Measurements from ENCODE around the gene TM4SF4. TPM values are rescaled to one million over a fixed set of nuclear protein-coding genes. Genes with fewer than 3 reads are reported as not detected.

Gene TM4SF4
- total RNA-seq, 1 experiment from 2014 or later = 2.7 TPM

- CTCF ChIA-PET = no interaction called here
- H3K4me1 Mint-ChIP-seq (ENCODE audit: low read depth, unreplicated experiment) = peaks cover 49% of the 10 kb centered on the region
- H3K27ac Mint-ChIP-seq (ENCODE audit: unreplicated experiment) = peak overlapping the region; percentile 98
- peak overlapping the region; percentile 76 for H3K4me3 Mint-ChIP-seq (ENCODE audit: unreplicated experiment)
- Histone ChIP-seq H3K4me1 (peaks cover 57% of the 10 kb centered on the region), H3K36me3 (ENCODE audit: control insufficient read depth, insufficient read depth, low read length) (no peaks in the 10 kb centered on the region), H3K4me3 (ENCODE audit: low read depth, low read length) (no peak overlapping the region), H3K9me3 (no peaks in the 10 kb centered on the region), H3K27me3 (replicated peaks; ENCODE audit: control insufficient read depth, insufficient read depth, low read length) (no peaks in the 10 kb centered on the region)
- BruUV-seq (replicated peaks) = no TSS peak
- H3K9me3 Mint-ChIP-seq (ENCODE audit: unreplicated experiment) = no peaks in the 10 kb centered on the region
- H3K27me3 Mint-ChIP-seq (ENCODE audit: insufficient read depth, unreplicated experiment) = no peaks in the 10 kb centered on the region
- intact Hi-C loops (cut with micrococcal nuclease; ENCODE audit: unreplicated experiment) = loop anchor here (5.0 kb wide), 1 partner anchor 66 kb away; no protein-coding TSS in a partner anchor
- peaks cover 16% of the 10 kb centered on the region for H3K36me3 Mint-ChIP-seq (ENCODE audit: insufficient read depth, unreplicated experiment)
- POLR2A ChIA-PET = no interaction called here
- no peak for TF ChIP-seq CTCF (IDR thresholded peaks at IDR 0.05; ENCODE audit: insufficient read depth in 1 of 2, low read depth in 1 of 2, low read length in 1 of 2, severe bottlenecking in 1 of 2, unreplicated experiment in 1 of 2)
- no peak for DNase-seq
Measured at GRCh38 chr3:149541091-149541491, 66.6 kb downstream of the TM4SF4 start.

- POLR2A ChIA-PET = no interaction called here
- Histone ChIP-seq H3K27me3 (replicated peaks; ENCODE audit: control insufficient read depth, insufficient read depth, low read length) (no peaks in the 10 kb centered on the region), H3K9me3 (no peaks in the 10 kb centered on the region), H3K36me3 (ENCODE audit: control insufficient read depth, insufficient read depth, low read length) (no peaks in the 10 kb centered on the region), H3K4me3 (ENCODE audit: low read depth, low read length) (no peak overlapping the region), H3K4me1 (peaks cover 49% of the 10 kb centered on the region)
- intact Hi-C loops (cut with micrococcal nuclease; ENCODE audit: unreplicated experiment) = loop anchor here (5.0 kb wide), 1 partner anchor 65 kb away; no protein-coding TSS in a partner anchor
- no peak for TF ChIP-seq CTCF (IDR thresholded peaks at IDR 0.05; ENCODE audit: insufficient read depth in 1 of 2, low read depth in 1 of 2, low read length in 1 of 2, severe bottlenecking in 1 of 2, unreplicated experiment in 1 of 2)
- peak; percentile 38 to 60 for DNase-seq
- no TSS peak for BruUV-seq (replicated peaks)
- H3K4me3 Mint-ChIP-seq (ENCODE audit: unreplicated experiment) = peak overlapping the region; percentile 76
- peaks cover 16% of the 10 kb centered on the region for H3K36me3 Mint-ChIP-seq (ENCODE audit: insufficient read depth, unreplicated experiment)
- CTCF ChIA-PET = no interaction called here
- H3K27me3 Mint-ChIP-seq (ENCODE audit: insufficient read depth, unreplicated experiment) = no peaks in the 10 kb centered on the region
- peak overlapping the region; percentile 98 for H3K27ac Mint-ChIP-seq (ENCODE audit: unreplicated experiment)
- no peaks in the 10 kb centered on the region for H3K9me3 Mint-ChIP-seq (ENCODE audit: unreplicated experiment)
- H3K4me1 Mint-ChIP-seq (ENCODE audit: low read depth, unreplicated experiment) = peaks cover 40% of the 10 kb centered on the region
Measured at GRCh38 chr3:149542375-149543312, 68.1 kb downstream of the TM4SF4 start.

- Mint-ChIP-seq H3K27me3 (ENCODE audit: insufficient read depth, unreplicated experiment) (no peaks in the 10 kb centered on the region), H3K9me3 (ENCODE audit: unreplicated experiment) (no peaks in the 10 kb centered on the region), H3K27ac (ENCODE audit: unreplicated experiment) (no peak overlapping the region), H3K4me1 (ENCODE audit: low read depth, unreplicated experiment) (peaks cover 35% of the 10 kb centered on the region), H3K36me3 (ENCODE audit: insufficient read depth, unreplicated experiment) (peaks cover 16% of the 10 kb centered on the region), H3K4me3 (ENCODE audit: unreplicated experiment) (no peak overlapping the region)
- CTCF ChIA-PET = no interaction called here
- no peak for DNase-seq
- peaks cover 30% of the 10 kb centered on the region for H3K4me1 ChIP-seq
- no peak overlapping the region for H3K4me3 ChIP-seq (ENCODE audit: low read depth, low read length)
- POLR2A ChIA-PET = no interaction called here
- intact Hi-C loops (cut with micrococcal nuclease; ENCODE audit: unreplicated experiment) = no loop called here
- no TSS peak for BruUV-seq (replicated peaks)
- H3K27me3 ChIP-seq (replicated peaks; ENCODE audit: control insufficient read depth, insufficient read depth, low read length) = no peaks in the 10 kb centered on the region
- H3K9me3 ChIP-seq = no peaks in the 10 kb centered on the region
- H3K36me3 ChIP-seq (ENCODE audit: control insufficient read depth, insufficient read depth, low read length) = no peaks in the 10 kb centered on the region
- TF ChIP-seq CTCF (IDR thresholded peaks at IDR 0.05; ENCODE audit: insufficient read depth in 1 of 2, low read depth in 1 of 2, low read length in 1 of 2, severe bottlenecking in 1 of 2, unreplicated experiment in 1 of 2) = no peak
Measured at GRCh38 chr3:149545049-149545448, 70.6 kb downstream of the TM4SF4 start.

Measured in Caco-2 (cell line).